ENCODE data around the gene PSMD1. TPM values are rescaled to one million over a fixed set of nuclear protein-coding genes. Genes with fewer than 3 reads are reported as not detected.
"Not testable (repeated sequence)": the region's sequence is repeated elsewhere in the genome, so short reads cannot be mapped to it uniquely, and the experiment has no call there.

PSMD1 gene
- total RNA-seq, 1 experiment from 2014 or later, result 73.5 TPM

- DNase-seq (ENCODE audit: low spot score); in situ Hi-C loops (cut with HindIII; ENCODE audit: low sequenced_read_pairs): not testable (repeated sequence)
These were observed 43.7 kb downstream of the PSMD1 start for GRCh38 chr2:231100321-231100720.

- in situ Hi-C loops (cut with HindIII; ENCODE audit: low sequenced_read_pairs), result no loop called here
- no peak for DNase-seq (ENCODE audit: low spot score)
These were observed 44.3 kb downstream of the PSMD1 start for GRCh38 chr2:231100990-231101389.

GRCh38 chr2:231102772-231103171, 46.1 kb downstream of the PSMD1 start:
- no peak for DNase-seq (ENCODE audit: low spot score)
- in situ Hi-C loops (cut with HindIII; ENCODE audit: low sequenced_read_pairs), result no loop called here

GRCh38 chr2:231104115-231104713, 47.5 kb downstream of the PSMD1 start:
- in situ Hi-C loops (cut with HindIII; ENCODE audit: low sequenced_read_pairs), result no loop called here
- DNase-seq (ENCODE audit: low spot score), result peak; percentile 76

- no peak for DNase-seq (ENCODE audit: low spot score)
- in situ Hi-C loops (cut with HindIII; ENCODE audit: low sequenced_read_pairs), result no loop called here
These were observed 53.9 kb downstream of the PSMD1 start for GRCh38 chr2:231110551-231110950.

GRCh38 chr2:231111987-231112386, 55.3 kb downstream of the PSMD1 start:
- in situ Hi-C loops (cut with HindIII; ENCODE audit: low sequenced_read_pairs), result no loop called here
- DNase-seq (ENCODE audit: low spot score), result no peak

- in situ Hi-C loops (cut with HindIII; ENCODE audit: low sequenced_read_pairs), result no loop called here
- DNase-seq (ENCODE audit: low spot score), result no peak
These were observed 56.8 kb downstream of the PSMD1 start for GRCh38 chr2:231113489-231113888.

- in situ Hi-C loops (cut with HindIII; ENCODE audit: low sequenced_read_pairs), result no loop called here
These were observed 59.0 kb downstream of the PSMD1 start for GRCh38 chr2:231115651-231116050.

GRCh38 chr2:231117148-231117547, 60.5 kb downstream of the PSMD1 start:
- no peak for DNase-seq (ENCODE audit: low spot score)
- in situ Hi-C loops (cut with HindIII; ENCODE audit: low sequenced_read_pairs), result no loop called here

More at GRCh38 chr2:231115651-231116050, 59.0 kb downstream of the PSMD1 start:
- no peak for DNase-seq (ENCODE audit: low spot score)

GRCh38 chr2:231117922-231118613, 61.4 kb downstream of the PSMD1 start:
- DNase-seq (ENCODE audit: low spot score), result no peak
- in situ Hi-C loops (cut with HindIII; ENCODE audit: low sequenced_read_pairs), result no loop called here

- no peak for DNase-seq (ENCODE audit: low spot score)
- in situ Hi-C loops (cut with HindIII; ENCODE audit: low sequenced_read_pairs), result no loop called here
These were observed 61.9 kb downstream of the PSMD1 start for GRCh38 chr2:231118614-231118942.

GRCh38 chr2:231123362-231123898, 66.8 kb downstream of the PSMD1 start:
- no peak for DNase-seq (ENCODE audit: low spot score)
- in situ Hi-C loops (cut with HindIII; ENCODE audit: low sequenced_read_pairs), result no loop called here

GRCh38 chr2:231124838-231125568, 68.3 kb downstream of the PSMD1 start, which contains the start of gene HTR2B:
Gene HTR2B (minus strand): TSS chr2:231125042. CDS start chr2:231123764, 1,278 bp downstream.
- in situ Hi-C loops (cut with HindIII; ENCODE audit: low sequenced_read_pairs), result no loop called here
- DNase-seq (ENCODE audit: low spot score), result peak; percentile 40

- in situ Hi-C loops (cut with HindIII; ENCODE audit: low sequenced_read_pairs), result no loop called here
- DNase-seq (ENCODE audit: low spot score), result no peak
These were observed 69.5 kb downstream of the PSMD1 start for GRCh38 chr2:231126123-231126522.

- DNase-seq (ENCODE audit: low spot score), result no peak
- in situ Hi-C loops (cut with HindIII; ENCODE audit: low sequenced_read_pairs), result no loop called here
These were observed 70.8 kb downstream of the PSMD1 start for GRCh38 chr2:231127480-231127879.

GRCh38 chr2:231127936-231128335, 71.3 kb downstream of the PSMD1 start:
- in situ Hi-C loops (cut with HindIII; ENCODE audit: low sequenced_read_pairs), result no loop called here
- no peak for DNase-seq (ENCODE audit: low spot score)

- in situ Hi-C loops (cut with HindIII; ENCODE audit: low sequenced_read_pairs), result no loop called here
- DNase-seq (ENCODE audit: low spot score), result no peak
These were observed 71.9 kb downstream of the PSMD1 start for GRCh38 chr2:231128541-231128940.

- in situ Hi-C loops (cut with HindIII; ENCODE audit: low sequenced_read_pairs), result no loop called here
- no peak for DNase-seq (ENCODE audit: low spot score)
These were observed 72.5 kb downstream of the PSMD1 start for GRCh38 chr2:231129216-231129615.

GRCh38 chr2:231130336-231131056, 73.8 kb downstream of the PSMD1 start:
- no peak for DNase-seq (ENCODE audit: low spot score)
- in situ Hi-C loops (cut with HindIII; ENCODE audit: low sequenced_read_pairs), result no loop called here

Data from G401 (cell line).